Purkinje cell (primary cell): ENCODE data around the gene LY6G5C. TPM values are rescaled to one million over a fixed set of nuclear protein-coding genes. Genes with fewer than 3 reads are reported as not detected.

ENCODE experiments used
- polyA plus RNA-seq: library from polyadenylated mRNA; unstranded; fragments of >200 nt; fragmentation: Nextera tagmentation; gene quantifications from 2 replicates; pipeline ENCODE4 v1.2.1, GENCODE V29; 2014

The LY6G5C gene
- polyA plus RNA-seq, 1 donor from 2014 or later = 0.29 TPM

Other genes starting within 250 kb of the LY6G5C start
- gene MICB, start 182.9 kb downstream of the LY6G5C start, polyA plus RNA-seq = not detected in 2 replicates
- gene MCCD1, start 152.1 kb downstream of the LY6G5C start, polyA plus RNA-seq = not detected in 2 replicates
- 76.0 and 88.5 TPM in 2 replicates for gene DDX39B, start 139.1 kb downstream of the LY6G5C start, polyA plus RNA-seq
- 154 and 211 TPM in 2 replicates for gene ATP6V1G2, start 134.5 kb downstream of the LY6G5C start, polyA plus RNA-seq
- 0.62 and 0.75 TPM in 2 replicates for gene NFKBIL1, start 133.5 kb downstream of the LY6G5C start, polyA plus RNA-seq
- not detected in 2 replicates for gene LTA, start 108.8 kb downstream of the LY6G5C start, polyA plus RNA-seq
- not detected in 2 replicates for gene TNF, start 105.5 kb downstream of the LY6G5C start, polyA plus RNA-seq
- gene LTB, start 98.6 kb downstream of the LY6G5C start, polyA plus RNA-seq = not detected in 2 replicates
- not detected in 2 replicates for gene LST1, start 94.8 kb downstream of the LY6G5C start, polyA plus RNA-seq
- not detected in 2 replicates for gene NCR3, start 88.1 kb downstream of the LY6G5C start, polyA plus RNA-seq
- gene AIF1, start 65.8 kb downstream of the LY6G5C start, polyA plus RNA-seq = 2.7 TPM in 1 of 2 replicates, not detected in the other
- gene PRRC2A, start 60.4 kb downstream of the LY6G5C start, polyA plus RNA-seq = 3.7 and 3.8 TPM in 2 replicates
- gene BAG6, start 28.4 kb downstream of the LY6G5C start, polyA plus RNA-seq = 16.0 and 30.8 TPM in 2 replicates
- 1.8 and 2.4 TPM in 2 replicates for gene APOM, start 25.2 kb downstream of the LY6G5C start, polyA plus RNA-seq
- 0.39 and 1.3 TPM in 2 replicates for gene C6orf47, start 20.3 kb downstream of the LY6G5C start, polyA plus RNA-seq
- 3.1 and 4.2 TPM in 2 replicates for gene GPANK1, start 16.1 kb downstream of the LY6G5C start, polyA plus RNA-seq
- 299 and 301 TPM in 2 replicates for gene CSNK2B, start 15.0 kb downstream of the LY6G5C start, polyA plus RNA-seq
- 0.24 and 1.8 TPM in 2 replicates for gene LY6G5B, start 11.1 kb downstream of the LY6G5C start, polyA plus RNA-seq
- 67.3 and 71.0 TPM in 2 replicates for gene ABHD16A, start 22.3 kb upstream of the LY6G5C start, polyA plus RNA-seq
- gene LY6G6F, start 25.8 kb upstream of the LY6G5C start, polyA plus RNA-seq = not detected in 2 replicates
- gene LY6G6D, start 34.3 kb upstream of the LY6G5C start, polyA plus RNA-seq = not detected in 2 replicates
- not detected in 2 replicates for gene LY6G6C, start 40.7 kb upstream of the LY6G5C start, polyA plus RNA-seq
- gene MPIG6B, start 42.3 kb upstream of the LY6G5C start, polyA plus RNA-seq = not detected in 2 replicates
- gene DDAH2, start 48.2 kb upstream of the LY6G5C start, polyA plus RNA-seq = 2.6 and 7.7 TPM in 2 replicates
- 1.2 and 1.3 TPM in 2 replicates for gene CLIC1, start 55.5 kb upstream of the LY6G5C start, polyA plus RNA-seq
- gene MSH5, start 58.9 kb upstream of the LY6G5C start, polyA plus RNA-seq = not detected in 2 replicates
- not detected in 2 replicates for gene SAPCD1, start 81.6 kb upstream of the LY6G5C start, polyA plus RNA-seq
- gene VWA7, start 96.3 kb upstream of the LY6G5C start, polyA plus RNA-seq = 3.1 TPM in 1 of 2 replicates, not detected in the other
- 5.9 and 6.1 TPM in 2 replicates for gene VARS1, start 114.7 kb upstream of the LY6G5C start, polyA plus RNA-seq
- gene LSM2, start 125.9 kb upstream of the LY6G5C start, polyA plus RNA-seq = 26.3 and 31.0 TPM in 2 replicates
- gene HSPA1L, start 134.2 kb upstream of the LY6G5C start, polyA plus RNA-seq = 0.76 and 1.6 TPM in 2 replicates
- 3.4 and 5.1 TPM in 2 replicates for gene HSPA1A, start 134.5 kb upstream of the LY6G5C start, polyA plus RNA-seq
- gene HSPA1B, start 146.7 kb upstream of the LY6G5C start, polyA plus RNA-seq = 0.20 and 1.7 TPM in 2 replicates
- 15.2 and 16.1 TPM in 2 replicates for gene NEU1, start 181.8 kb upstream of the LY6G5C start, polyA plus RNA-seq
- gene SLC44A4, start 197.9 kb upstream of the LY6G5C start, polyA plus RNA-seq = not detected in 2 replicates
- gene EHMT2, start 216.6 kb upstream of the LY6G5C start, polyA plus RNA-seq = 5.9 and 11.4 TPM in 2 replicates
- not detected in 2 replicates for gene ZBTB12, start 221.0 kb upstream of the LY6G5C start, polyA plus RNA-seq
- gene C2, start 246.7 kb upstream of the LY6G5C start, polyA plus RNA-seq = 1.2 TPM in 1 of 2 replicates, not detected in the other